NCI-H446 (cell line): Measurements from ENCODE around the gene HNRNPC.

Experiments used
- DNase-seq, 2 experiments: peaks; one replicate each; lab custom pipeline; 2025; lab: John Stamatoyannopoulos, UW

Gene HNRNPC

DNA sequence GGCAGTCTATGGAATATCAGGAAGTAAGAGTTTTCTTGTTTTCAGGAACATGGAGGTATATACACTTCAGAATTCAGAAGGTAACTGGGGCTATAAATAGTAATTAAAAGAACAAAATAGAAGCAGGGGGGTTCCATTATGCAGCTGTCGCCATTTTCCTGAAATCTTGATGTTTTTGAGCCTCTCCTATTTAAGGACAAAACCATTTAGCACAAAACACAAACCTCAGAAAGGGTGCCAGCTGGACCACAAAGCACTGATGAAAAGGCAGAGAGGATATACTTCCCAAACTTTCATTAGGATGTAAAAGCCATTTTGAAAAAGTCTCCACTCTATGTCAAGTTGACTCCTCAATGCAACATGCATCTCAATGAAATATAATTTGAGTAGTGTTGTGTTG, 59.2 kb downstream of the HNRNPC start:
- no peak for DNase-seq

DNA sequence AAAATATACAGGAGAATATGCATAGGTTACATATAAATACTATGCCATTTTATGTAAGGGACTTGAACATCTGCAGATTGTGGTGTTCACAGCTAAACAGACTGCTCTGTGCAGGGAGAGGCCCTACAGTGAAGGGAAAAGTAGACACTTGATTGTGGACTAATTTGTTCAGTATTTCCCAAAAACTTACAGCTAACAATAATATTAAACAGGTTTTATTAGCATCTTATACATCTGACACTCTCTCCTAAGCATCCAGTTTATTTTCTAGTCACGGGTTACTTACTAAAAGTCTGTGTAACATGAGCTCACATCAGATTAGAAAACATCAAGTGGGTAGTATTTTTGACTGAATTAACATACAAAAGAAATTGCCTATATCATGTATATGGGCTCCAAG, 60.1 kb downstream of the HNRNPC start:
- DNase-seq: no peak

DNA sequence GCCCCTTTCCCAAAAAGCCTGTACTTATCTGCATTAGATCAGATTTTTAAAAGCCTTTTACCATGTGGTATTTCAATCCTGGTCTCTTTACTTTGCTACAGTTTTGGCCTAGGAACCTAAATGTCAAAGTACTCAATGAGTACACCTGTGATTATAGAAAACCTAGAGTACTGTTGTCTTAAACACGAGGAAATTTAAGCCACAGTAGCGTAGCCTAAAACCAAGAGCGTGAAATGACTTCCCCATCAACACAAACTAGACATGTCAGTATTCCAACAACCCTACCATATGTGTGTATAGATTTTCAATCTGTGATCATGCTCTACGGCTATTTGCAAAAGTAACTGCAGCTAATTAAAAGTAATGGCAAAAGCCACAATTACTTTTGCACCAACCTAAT, 60.7 kb downstream of the HNRNPC start:
- no peak for DNase-seq

DNA sequence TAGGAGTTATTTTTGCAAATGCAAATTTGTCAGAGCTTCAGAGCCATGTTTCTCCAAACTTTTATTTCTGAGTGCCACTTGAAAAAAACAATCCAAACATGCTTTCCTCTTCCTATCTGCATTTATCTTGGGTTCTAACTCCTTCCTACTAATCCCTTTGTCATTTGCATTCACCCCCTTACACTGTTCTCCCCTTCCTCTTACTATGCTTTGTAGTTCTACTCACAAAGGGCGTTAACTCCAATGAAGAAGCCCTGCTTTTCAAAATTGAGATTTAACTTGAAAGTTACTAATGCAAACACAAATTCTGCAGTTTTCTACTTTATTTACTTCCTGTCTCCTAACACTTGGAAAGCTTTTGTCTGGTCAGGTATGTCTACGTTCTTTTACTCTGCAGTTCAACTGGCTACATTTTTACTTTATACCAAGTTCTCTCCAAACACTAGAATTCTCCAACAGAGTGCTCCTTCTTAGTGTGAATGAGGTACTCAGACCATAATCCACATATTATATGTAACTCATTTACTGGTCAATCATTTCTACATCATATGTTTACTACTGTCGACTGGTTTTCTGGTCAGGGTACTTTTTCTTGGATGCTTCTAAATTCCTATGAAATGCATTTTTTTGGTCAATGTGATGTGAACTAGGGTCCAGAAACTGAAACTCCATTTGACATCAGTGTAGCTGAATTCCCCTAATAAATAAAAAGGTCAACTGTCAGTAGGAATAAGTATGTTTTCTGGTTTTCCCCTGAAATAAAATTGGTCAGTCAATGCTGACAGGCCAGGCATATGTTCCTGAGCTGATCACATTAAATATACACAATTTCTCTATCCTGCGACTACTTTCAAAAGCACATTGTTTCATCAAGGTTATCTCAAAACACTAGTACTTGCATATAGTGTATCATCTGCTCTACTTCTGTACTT, 62.2 kb downstream of the HNRNPC start:
- no peak for DNase-seq

DNA sequence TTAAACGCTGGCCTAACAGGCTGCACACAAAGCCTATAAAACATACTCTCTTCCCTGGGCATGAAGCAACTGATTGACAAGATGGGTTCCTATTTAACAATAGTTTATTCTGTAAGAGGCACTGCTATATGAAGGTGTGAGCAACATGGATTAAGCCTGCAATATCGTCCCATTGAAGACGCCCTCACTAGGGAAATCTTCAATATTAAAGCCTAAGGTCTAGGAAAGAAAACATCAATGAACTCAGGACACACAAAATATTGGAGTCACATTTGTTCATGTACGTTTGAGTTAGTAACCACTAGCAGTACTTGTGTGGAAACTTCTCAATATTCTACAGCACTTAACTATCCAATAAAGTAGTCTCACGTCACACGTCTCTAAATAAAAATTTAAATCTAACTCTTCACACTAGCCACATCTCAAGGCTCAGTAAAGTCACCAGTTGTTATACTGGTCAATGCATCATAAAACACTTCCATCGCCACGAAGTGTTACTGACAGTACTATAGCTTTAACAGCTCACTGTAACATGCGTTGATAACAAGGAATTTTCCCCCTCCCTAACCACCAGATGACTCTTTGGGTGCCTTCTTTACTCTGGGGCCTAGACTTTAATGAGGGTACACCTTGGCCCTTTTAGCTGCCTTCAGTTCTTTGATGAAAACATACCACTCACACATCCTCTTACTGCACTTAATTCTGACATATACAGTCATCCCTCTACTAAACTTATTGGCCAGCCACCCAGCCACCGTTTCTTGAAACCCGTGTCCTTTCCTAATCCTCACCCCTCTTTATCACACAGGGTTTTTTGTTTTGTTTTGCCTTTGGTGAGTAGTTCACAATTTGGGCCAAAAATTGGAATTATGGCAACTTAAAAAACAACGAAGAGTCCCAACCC, 63.3 kb downstream of the HNRNPC start:
- DNase-seq: no peak

DNA sequence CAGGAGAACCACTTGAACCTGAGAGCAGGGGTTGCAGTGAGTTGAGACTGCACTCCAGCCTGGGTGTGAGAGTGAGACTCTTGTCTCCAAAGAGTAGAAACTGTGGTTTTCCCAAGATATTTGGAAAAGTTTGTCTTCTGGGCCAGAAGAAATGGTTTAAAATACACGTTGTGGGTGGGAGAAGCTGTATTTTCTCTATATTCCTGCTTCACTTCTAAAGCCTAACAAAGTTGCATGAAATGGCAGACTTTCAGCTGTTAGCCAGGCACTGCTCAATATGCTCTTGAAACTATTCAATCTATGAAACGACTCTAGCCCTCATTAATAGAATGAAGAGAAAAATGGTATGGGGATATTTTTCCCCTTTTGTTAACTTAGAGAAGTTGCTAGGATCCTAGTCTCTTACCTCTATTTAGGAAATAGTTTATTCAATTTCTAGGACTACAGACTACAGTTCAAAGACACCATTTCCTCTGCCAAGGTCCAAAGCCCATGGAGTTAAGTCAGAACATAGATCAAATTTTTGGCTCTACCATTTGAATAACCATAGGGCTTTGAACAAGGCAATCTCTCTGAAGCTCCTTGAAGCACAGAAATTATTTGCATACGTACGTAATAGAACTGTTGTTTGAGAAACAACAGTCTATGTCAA, 64.1 kb downstream of the HNRNPC start:
- no peak for DNase-seq

DNA sequence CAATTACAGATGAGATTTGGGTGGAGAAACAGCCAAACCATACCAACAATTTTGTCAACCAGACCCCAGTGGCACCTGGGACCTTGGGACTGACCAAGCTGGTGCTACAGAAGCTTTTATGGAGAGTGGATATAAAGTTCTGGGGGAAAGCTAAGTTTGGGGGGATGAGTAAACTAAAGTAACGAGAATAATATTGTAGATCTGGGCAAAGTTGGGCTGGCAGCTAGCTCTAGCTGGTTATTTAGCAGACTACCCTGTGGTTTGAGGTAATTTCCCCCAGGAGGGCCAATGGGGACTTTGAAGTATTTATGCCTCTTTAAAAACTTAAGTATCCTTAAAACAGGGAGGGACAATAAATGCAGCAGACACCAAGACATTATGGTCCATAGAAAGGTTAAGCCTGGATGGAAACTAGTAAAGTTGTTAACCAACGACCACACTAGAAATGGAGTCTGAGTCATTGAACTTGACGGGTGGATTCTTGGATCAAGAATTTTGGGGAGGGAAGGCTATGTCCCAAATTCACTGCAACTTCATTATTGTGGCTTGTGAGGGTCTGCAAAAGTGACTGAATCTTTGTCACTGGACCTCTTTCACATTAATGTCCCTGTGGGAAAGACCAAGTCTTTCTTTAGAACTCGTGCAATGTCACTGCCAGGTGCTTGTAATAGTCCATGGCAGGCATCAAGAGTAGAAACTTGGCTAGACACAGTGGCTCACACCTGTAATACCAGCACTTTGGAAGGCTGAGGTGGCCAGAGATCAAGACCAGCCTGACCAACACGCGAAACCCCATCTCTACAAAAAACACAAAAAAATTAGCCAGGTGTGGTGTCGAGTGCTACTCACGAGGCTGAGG, 64.8 kb downstream of the HNRNPC start:
- no peak for DNase-seq

DNA sequence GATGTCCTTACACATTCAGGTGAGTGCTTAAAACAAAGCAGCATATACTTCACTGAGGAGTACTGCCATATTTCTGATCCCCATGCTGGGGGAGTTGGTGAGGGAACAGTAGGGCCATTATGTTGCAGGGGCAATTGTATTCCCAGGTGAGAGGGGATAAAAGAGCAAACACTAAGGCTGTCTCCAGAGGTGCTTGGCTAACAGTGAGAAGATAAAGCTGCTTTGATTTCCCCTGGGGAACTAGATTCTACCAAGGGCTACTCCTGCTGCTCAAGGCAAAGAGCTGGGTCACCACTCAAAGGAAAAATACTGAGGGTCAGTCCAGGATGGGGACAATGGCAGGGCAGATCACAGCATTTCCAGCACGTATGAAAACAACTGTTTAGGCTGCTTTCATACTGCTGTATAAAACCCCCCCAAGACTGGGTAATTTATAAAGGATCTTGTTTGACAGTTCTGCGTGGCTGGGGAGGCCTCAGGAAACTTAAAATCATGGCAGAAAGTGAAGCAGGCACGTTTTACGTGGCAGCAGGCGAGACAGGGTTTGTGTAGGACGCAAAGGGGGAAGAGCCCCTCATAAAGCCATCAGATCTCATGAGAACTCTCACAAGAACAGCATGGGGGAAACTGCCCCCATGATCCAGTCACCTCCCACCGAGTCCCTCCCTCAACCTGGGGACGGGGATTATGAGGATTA, 65.6 kb downstream of the HNRNPC start:
- DNase-seq: no peak

DNA sequence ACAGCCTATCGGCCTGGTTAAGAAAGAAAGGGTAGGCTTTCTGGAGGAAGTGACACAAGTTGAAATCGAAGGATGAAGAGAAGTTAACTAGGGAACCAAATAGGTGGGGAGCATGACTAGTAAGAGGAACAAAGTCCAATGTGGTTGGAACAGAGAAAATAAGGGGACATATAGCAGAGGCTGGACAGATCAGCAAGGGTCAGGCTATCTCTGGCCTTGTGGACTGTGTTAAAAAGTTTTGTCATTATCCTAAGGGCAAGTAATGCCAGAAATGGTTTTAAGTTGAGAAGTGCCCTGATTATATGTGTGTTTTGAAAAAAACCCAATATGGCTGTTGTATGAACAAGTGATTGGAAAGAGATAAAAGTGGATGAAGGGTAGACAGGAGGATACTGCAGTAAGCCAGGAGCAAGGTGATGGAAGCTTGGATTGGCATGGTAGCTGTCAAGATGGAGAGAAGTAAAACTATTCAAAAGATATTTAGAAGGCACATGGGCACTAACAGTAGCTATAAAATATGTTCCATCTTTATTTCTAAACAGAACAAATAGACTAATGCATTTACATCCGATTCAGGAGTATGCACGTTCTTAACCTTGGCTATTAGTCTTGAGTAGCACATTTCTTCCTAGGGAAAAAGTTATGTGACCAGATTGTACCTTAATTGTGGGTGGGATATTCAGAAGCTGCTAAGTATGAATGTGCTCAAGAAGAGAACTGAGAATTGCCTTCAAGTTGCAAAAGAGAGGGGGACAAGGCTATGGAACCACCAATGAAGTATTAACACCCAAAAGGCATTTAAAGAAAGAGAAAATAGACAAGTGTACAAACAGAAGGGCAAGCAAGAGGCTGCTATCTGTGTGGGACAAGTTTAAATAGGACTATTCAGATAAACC, 66.5 kb downstream of the HNRNPC start:
- no peak for DNase-seq

DNA sequence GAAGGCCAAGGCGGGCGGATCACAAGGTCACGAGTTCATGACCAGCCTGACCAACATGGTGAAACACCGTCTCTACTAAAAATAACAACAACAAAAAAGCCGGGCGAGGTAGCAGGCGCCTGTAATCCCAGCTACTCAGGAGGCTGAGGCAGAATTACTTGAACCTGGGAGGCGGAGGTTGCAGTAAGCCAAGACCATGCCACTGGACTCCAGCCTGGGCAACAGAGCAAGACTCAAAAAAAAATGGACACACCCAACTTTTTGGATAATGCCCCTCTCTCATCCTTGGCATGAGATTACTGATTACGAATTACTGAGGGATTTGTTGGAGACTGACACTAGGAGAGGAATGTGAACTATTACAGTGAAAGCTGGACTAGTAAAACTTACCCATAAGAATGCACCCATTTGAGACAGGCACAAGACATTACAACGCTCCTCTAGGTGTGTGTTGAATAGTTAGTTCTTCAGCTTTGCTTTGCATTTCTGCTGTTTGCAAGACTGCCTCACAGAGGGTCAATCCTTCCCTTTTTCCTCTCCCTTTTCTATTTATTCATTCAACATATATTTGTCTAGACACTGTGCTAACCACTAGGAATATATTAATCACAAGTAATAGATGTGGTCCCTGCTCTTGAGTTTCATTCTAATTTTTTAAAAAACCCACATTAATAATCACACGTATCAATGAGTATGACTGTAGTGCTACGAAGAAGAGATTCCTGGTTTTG, 67.3 kb downstream of the HNRNPC start:
- DNase-seq: no peak

DNA sequence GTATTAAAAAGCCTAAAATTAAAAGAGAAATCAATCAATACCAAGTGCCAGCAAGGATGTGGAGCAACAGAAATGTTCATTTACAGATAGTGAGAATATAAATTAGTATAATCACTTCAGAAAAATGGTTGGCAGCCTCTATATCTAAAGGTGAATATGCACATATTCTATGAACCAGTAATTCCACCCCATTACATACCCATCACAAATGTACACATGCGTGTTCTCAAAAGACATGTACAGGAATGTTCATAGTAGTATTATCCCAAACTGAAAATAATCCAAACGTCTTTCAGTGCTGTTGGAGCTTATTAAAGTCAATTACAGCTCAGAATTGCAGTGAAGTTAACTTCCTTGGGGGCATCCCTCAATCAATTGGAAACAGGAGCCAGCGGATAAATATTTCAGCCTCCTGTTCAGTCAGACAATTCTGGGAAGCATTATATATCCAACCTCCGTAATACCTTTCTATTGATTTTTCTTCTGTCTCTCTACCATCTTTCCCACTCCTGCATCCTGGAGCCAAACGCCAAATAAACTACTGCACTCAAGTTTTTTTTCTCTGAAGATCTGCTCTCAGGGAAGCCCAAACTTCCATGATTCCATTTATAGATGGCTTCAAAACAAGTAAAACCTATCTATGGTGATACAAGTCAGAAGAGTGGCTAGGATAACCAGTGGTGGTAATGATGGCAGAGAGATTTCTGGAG, 68.3 kb downstream of the HNRNPC start:
- no peak for DNase-seq

DNA sequence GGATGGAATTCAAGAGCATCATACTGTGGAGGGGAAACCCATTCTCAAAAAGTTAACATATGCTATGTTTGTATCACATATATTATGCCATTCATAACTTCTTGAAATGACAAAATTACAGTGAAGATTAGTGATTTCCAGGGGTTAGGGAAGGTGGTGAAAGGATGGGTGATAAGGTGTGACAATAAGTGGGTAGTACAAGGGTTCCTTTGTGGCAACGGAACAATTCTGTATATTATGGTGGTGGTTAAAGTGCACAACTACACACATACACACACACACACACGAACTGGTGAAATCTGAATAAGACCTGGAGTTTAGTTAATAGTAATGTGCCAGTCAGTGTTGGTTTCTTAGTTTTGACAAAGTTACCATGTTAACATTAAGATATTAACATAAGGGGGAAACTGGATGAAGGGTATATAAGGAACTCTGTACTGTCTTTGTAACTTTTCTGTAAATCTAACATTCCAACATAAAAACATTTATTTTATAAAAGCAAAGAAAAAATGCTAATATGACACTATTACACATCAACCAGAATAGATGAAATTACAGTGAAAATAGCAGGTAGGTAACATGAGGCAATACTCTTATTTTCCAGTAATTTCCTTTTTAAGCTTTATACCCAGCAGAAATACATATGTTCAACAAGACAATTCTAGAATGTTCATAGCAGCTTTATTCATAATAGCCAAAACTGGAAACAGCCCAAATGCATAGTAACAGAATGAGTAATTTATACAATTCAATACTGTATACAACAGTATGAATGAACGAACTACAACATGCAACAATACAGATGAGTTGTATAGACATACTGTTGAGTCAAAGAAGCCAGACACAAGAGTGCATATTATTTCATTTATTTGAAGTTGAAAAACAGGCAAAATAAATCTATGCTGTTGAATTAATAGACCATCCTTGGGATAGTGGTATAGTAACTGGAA, 69.4 kb downstream of the HNRNPC start:
- no peak for DNase-seq

DNA sequence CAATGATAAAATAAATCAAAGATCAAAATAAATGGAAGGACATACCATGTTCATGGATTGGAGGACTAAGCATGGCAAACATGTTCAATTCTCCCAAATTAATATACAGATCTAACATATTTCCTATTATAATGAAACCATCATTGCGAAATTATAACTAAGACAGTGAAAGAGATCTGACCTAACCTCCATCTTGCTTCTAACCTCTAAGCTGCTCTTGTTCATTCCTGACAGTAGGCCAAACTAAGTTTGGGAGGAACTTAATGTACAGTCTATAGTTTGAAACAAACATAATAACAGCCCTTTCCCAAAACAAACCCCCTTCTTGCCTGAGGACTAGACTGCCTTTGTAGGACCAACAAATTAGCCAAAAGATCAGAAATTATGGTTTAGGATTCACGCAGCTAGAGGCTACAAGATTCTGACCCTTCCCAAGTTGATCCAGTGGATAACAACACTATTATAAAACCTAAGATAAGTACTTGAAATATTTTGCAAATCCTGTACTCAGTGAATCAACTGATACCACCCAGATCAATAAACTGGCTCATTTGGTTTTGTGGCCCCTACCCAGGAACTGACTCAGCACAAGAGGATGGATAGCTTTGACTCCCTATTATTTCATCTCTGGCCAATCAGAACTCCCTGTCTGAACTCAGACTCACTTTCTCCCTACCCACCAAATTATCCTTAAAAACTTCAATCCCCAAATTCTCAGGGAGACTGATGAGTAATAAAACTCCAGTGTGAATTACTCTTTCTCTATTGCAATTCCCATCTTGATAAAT, 71.6 kb downstream of the HNRNPC start:
- DNase-seq: no peak

DNA sequence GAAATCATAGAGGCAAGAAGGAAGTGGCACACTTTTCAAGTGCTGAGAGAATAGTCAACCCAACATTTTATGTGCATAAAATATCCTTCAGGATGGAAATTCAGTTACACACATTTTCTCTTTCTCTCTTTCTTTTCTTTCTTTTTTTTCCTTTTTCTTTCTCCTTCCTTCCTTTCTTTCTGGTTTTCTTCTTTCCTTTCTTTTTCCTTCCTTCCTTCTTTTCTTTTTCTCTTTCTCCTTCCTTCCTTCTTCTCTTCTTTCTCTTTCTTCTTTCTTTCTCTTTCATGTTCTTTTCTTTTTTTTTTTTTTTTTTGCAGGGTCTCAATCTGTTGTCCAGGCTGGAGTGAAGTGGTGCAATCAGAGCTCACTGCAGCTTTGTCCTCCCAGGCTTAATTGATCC, 74.6 kb downstream of the HNRNPC start:
- DNase-seq: no peak

DNA sequence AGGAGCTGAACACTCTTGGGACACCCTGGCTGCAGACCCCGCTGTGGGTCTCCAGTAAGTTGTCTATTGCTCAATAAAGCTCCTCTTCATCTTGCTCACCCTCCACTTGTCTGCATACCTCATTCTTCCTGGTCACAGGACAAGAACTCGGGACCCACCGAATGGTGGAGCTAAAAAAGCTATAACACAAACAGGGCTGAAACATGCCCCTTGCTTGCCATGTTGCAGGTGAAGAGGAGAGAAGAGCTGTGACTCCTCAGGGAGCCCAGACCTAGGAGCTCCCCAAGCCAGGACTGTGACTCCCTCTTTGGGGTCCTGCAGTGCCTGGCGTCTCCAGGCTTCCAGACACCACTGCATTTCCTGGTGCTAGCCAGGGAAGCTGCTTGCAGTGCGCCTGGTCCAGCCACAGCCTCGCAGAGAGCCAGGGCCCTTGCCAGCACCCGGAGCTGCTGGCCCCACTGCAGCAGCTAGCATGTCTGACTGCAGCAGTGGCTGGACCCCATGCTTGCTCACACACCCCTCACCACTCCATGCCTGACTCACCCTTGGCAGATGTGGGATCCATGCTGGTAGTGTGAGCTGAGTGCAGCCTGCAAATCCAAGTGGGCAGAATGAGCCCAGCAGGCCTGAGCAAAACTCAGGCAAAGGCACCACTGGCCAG, 76.2 kb downstream of the HNRNPC start:
- peak in 1 of 2 experiments; percentile 30 for DNase-seq

DNA sequence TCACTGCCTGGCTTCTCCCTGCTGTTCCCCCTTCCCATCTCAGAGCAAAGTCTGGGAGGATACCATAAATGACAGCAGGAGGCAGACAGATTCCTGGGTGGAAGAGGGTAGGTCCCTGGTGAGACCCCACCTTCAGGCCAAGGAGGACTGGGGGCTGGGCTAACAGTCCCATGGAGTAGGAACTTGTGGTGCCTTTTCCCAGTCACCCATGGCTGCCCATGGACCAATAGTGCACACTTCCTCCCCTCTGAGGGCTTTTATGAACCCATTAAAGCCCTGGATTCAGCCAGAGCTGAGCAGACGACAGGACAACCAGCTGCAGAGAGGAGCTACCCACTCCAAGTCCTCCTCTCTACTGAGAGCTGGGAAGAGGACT, 76.8 kb downstream of the HNRNPC start:
- no peak for DNase-seq
